Activated CD8-positive, alpha-beta memory T cell treated with anti-CD3 and anti-CD28 coated beads for 4 hours (primary cell): ENCODE measurements around the gene MAP4K1.

ENCODE experiments used
- DNase-seq, 2 donors: peaks; one replicate each; pipeline ENCODE4 v3.0.0-alpha.2; 2020; ENCODE audit warnings: low read depth in 2 of 2

Gene MAP4K1

DNA sequence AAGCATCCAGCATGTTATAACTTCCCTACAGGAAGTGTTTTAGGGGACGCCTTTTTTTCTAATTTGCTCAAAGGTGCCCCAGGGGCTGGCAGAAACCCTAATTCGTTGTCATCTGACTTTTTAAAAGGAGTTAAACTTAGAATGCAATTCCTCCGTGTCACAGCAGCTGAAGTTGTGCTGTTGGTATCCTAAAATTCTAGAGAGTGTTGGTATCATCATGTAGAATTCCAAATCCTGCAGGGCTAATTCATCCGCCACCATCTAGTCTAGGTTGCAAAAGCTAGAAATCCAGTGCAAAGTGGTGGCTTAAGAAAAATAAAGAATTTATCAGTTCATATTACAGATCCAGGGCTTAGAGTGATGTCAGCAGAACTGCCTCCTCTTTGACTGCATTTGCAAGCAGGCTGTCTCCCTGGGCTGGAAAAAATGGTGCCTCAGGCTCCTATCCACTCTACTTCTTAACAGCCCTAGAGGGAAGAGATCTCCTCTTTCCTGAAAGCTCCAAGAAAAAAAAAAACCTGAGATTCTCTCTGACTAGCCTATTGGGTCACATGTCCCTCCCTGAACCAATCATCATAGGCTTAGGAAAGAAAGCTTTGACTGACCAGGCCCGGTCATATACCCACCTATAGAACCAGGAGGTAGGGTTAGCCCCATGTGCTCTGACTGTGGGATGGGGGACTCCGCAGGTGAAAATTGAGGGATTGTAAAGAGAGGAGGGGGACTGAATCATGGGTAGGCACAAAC lies 73.0 kb downstream of the MAP4K1 start:
- DNase-seq, result no peak

DNA sequence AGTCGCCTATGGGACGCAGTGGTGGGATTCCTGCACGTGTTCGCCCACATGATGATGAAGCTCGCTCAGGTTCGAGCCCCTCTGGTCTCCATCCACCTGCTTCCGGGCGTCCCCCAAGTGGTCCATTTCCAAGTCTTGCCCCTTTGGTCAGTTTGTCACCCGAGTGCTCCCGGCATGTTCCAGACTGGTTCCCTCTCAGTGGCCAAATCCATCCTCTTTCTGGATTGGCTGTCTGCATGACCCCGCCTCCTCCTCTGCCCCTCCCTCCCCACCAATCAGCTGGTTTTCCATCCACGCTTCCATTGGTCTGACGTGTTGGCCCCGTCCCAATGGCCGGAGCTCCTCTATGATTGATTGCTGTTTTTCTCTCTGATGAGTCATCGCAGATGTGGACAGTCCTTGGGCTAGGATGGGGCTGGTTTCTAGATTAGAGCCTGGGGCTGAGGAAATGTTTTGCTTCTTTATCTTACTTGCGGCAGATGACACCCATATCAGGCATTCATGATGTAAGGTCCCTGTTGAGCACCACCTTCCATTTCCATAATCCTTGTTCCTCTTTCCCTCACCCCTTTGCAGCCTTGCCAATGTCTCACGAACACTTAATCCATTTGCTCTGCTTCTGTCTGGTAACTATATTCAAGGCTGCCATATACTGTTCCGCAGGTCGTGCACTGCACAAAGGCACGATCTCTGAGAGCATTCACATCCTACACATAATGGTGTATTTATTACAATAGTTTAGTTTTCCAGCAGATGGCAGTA lies 73.8 kb downstream of the MAP4K1 start:
- no peak for DNase-seq

DNA sequence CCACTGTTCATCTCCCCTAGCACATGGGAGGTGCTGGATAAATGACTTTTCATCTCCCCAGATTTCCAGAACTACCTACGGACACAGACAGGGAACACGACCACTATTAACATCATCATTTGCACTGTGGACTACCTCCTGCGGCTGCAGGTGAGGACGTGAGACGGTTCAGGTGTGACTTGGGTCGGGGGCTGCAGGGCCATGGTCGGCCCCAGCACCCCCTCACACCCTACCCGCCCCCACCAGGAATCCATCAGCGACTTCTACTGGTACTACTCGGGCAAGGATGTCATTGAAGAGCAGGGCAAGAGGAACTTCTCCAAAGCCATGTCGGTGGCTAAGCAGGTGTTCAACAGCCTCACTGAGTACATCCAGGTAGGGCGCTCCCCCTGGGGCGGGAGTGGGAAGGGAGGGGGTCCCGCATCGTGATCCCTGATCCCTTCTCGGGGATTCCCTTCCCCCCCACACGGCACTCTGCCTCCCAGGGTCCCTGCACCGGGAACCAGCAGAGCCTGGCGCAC lies 74.4 kb downstream of the MAP4K1 start:
- no peak for DNase-seq

DNA sequence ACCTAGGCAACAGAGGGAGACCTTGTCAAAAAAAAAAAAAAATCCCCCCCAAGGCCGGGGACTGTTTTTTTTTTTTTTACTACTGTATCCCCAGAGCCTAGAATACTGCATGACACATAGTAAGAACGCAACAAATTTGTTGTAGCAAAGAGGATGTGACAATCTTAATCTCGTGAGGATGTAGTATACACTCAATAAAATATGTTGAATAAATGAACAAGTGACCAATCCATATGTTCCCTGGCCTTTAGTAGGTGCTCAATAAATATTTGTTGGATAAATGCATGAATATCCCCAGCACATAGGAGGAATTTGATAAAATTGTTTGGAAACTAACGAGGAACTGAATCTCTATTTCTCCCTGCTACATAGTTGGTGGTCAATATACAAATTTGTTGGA lies 75.7 kb downstream of the MAP4K1 start:
- no peak for DNase-seq

GRCh38 chr19:38539751-38540150 lies 78.0 kb downstream of the MAP4K1 start:
- no peak for DNase-seq

- DNase-seq, result no peak
These were observed 78.8 kb downstream of the MAP4K1 start for GRCh38 chr19:38538793-38539528.

- DNase-seq, result no peak
These were observed 79.4 kb downstream of the MAP4K1 start for GRCh38 chr19:38538386-38538785.
